T-helper 2 cell treated with Interferon-gamma antibody and Interleukin-4, amounts not matched to agents 100 ng/mL and 5 ng/mL, for 36 hours (primary cell): ENCODE measurements around the gene ITPA. TPM values are rescaled to one million over a fixed set of nuclear protein-coding genes. Genes with fewer than 3 reads are reported as not detected.

Experiments used
- intact Hi-C: fragments of 100-400 bp; cut with micrococcal nuclease; formaldehyde crosslinking; loops from one replicate; pipeline ENCODE4 v1.15.1; 2023
- total RNA-seq: library from RNA; stranded (reverse); gene quantifications from 2 replicates; pipeline ENCODE4 v1.2.3, GENCODE V29; 2022

ITPA gene
- 73.8 and 74.3 TPM in 2 replicates for total RNA-seq

- intact Hi-C loops, result no loop called here
These were observed at the start of gene ITPA for GRCh38 chr20:3209257-3209945. Gene ITPA, plus strand, starts transcription at chr20:3209498. Its CDS starts 54 bp downstream, at chr20:3209552.

- intact Hi-C loops, result no loop called here
These were observed 48.9 kb upstream of the ITPA start for GRCh38 chr20:3160418-3160817.

GRCh38 chr20:3161316-3162079 lies 47.8 kb upstream of the ITPA start:
- intact Hi-C loops, result no loop called here

- intact Hi-C loops, result no loop called here
These were observed 47.2 kb upstream of the ITPA start for GRCh38 chr20:3162080-3162611.

- intact Hi-C loops, result no loop called here
These were observed 45.9 kb upstream of the ITPA start for GRCh38 chr20:3163099-3164042.

GRCh38 chr20:3164043-3164762 lies 45.1 kb upstream of the ITPA start:
- intact Hi-C loops, result no loop called here

- intact Hi-C loops, result no loop called here
These were observed 44.4 kb upstream of the ITPA start for GRCh38 chr20:3164763-3165410.

- intact Hi-C loops, result no loop called here
These were observed 43.6 kb upstream of the ITPA start for GRCh38 chr20:3165473-3166337.

- intact Hi-C loops, result no loop called here
These were observed 42.9 kb upstream of the ITPA start for GRCh38 chr20:3166338-3166912.

- intact Hi-C loops, result no loop called here
These were observed 42.4 kb upstream of the ITPA start for GRCh38 chr20:3166913-3167342.

- intact Hi-C loops, result no loop called here
These were observed 41.6 kb upstream of the ITPA start for GRCh38 chr20:3167738-3168078.

- intact Hi-C loops, result no loop called here
These were observed 41.0 kb upstream of the ITPA start for GRCh38 chr20:3168079-3168828.

GRCh38 chr20:3168829-3169590 lies 40.3 kb upstream of the ITPA start:
- intact Hi-C loops, result no loop called here

GRCh38 chr20:3171391-3172125 lies 37.7 kb upstream of the ITPA start:
- intact Hi-C loops, result no loop called here

GRCh38 chr20:3172126-3172932 lies 37.0 kb upstream of the ITPA start:
- intact Hi-C loops, result no loop called here
